Stimulated activated CD4-positive, alpha-beta T cell treated with anti-CD3 and anti-CD28 coated beads, Interleukin-15, amount 100 ng/mL, for 1 hour (primary cell): ENCODE results near the gene SELENOF.
"Not testable (repeated sequence)": the region's sequence is repeated elsewhere in the genome, so short reads cannot be mapped to it uniquely, and the experiment has no call there.

ENCODE experiments used
- DNase-seq, 2 donors: peaks; one replicate each; pipeline ENCODE4 v3.0.0-alpha.2; 2020; ENCODE audit warnings: low read depth in 1 of 2, low spot score in 1 of 2

Gene SELENOF

GRCh38 chr1:86916752-86917151, 2.8 kb upstream of the SELENOF start:
- no peak for DNase-seq

GRCh38 chr1:86915737-86916235, 1.9 kb upstream of the SELENOF start:
- no peak for DNase-seq

GRCh38 chr1:86914998-86915736, 1.2 kb upstream of the SELENOF start:
- peak; percentile 9 to 14 for DNase-seq

GRCh38 chr1:86914601-86914997, 673 bp upstream of the SELENOF start, which contains the start of gene HS2ST1:
HS2ST1 (plus strand) TSS chr1:86914635.
- no peak for DNase-seq

GRCh38 chr1:86913399-86913895, 479 bp downstream of the SELENOF start:
- DNase-seq, result peak in 1 of 2 donors; percentile 1

- DNase-seq, result no peak
Measured at GRCh38 chr1:86912281-86912900, 1.5 kb downstream of the SELENOF start.

GRCh38 chr1:86906419-86906818, 7.5 kb downstream of the SELENOF start:
- DNase-seq, result no peak

- DNase-seq, result no peak
Measured at GRCh38 chr1:86905875-86906274, 8.1 kb downstream of the SELENOF start.

GRCh38 chr1:86899401-86899800, 14.5 kb downstream of the SELENOF start:
- not testable (repeated sequence) for DNase-seq

- DNase-seq, result no peak
Measured at GRCh38 chr1:86888327-86888726, 25.6 kb downstream of the SELENOF start.

- no peak for DNase-seq
Measured at GRCh38 chr1:86887479-86888162, 26.3 kb downstream of the SELENOF start.

- DNase-seq, result no peak
Measured at GRCh38 chr1:86875722-86876121, 38.2 kb downstream of the SELENOF start.

- DNase-seq, result no peak
Measured at GRCh38 chr1:86872086-86872485, 41.8 kb downstream of the SELENOF start.

GRCh38 chr1:86871001-86871400, 42.9 kb downstream of the SELENOF start:
- no peak for DNase-seq

- DNase-seq, result no peak
Measured at GRCh38 chr1:86868477-86868876, 45.4 kb downstream of the SELENOF start.

- DNase-seq, result not testable (repeated sequence)
Measured at GRCh38 chr1:86867278-86867677, 46.6 kb downstream of the SELENOF start.

- DNase-seq, result no peak
Measured at GRCh38 chr1:86866665-86867064, 47.3 kb downstream of the SELENOF start.

GRCh38 chr1:86865973-86866637, 47.8 kb downstream of the SELENOF start:
- DNase-seq, result no peak

- no peak for DNase-seq
Measured at GRCh38 chr1:86862920-86863319, 51.0 kb downstream of the SELENOF start.

- DNase-seq, result no peak
Measured at GRCh38 chr1:86861424-86861823, 52.5 kb downstream of the SELENOF start.

GRCh38 chr1:86860424-86860823, 53.5 kb downstream of the SELENOF start:
- no peak for DNase-seq
